Measurements from ENCODE around the gene TTYH3. TPM values are rescaled to one million over a fixed set of nuclear protein-coding genes. Genes with fewer than 3 reads are reported as not detected.

Gene TTYH3
- polyA plus RNA-seq, 1 donor (not counting 4 experiments of a cell fraction or from before 2014, with no cell fraction given): 8.5 TPM

GRCh38 chr7:2661602-2662272 is 30.0 kb downstream of the TTYH3 start:
- Histone ChIP-seq H4K20me1 (ENCODE audit: control insufficient read depth, extremely low read depth, insufficient read depth, low read length) (no peaks in the 10 kb centered on the region), H3K27me3 (ENCODE audit: control insufficient read depth, extremely low read depth, insufficient read depth, low read length) (peaks cover 7% of the 10 kb centered on the region), H3K9ac (ENCODE audit: control insufficient read depth, extremely low read depth, insufficient read depth, low read length) (no peak overlapping the region), H2AFZ (ENCODE audit: control insufficient read depth, low read length) (no peak overlapping the region), H3K79me2 (ENCODE audit: control insufficient read depth, insufficient read depth, low read length) (no peaks in the 10 kb centered on the region), H3K4me1 (ENCODE audit: control insufficient read depth, extremely low read depth, insufficient read depth, low read length) (peaks cover 3% of the 10 kb centered on the region), H3K4me3 (ENCODE audit: control insufficient read depth in 2 of 3, extremely low read depth in 1 of 3, insufficient read depth in 2 of 3, low read depth in 1 of 3, low read length in 3 of 3) (no peak overlapping the region), H3K9me3 (ENCODE audit: control insufficient read depth, low read depth, low read length) (no peaks in the 10 kb centered on the region), H3K36me3 (ENCODE audit: control insufficient read depth in 2 of 2, extremely low read depth in 1 of 2, insufficient read depth in 2 of 2, low read length in 2 of 2) (peaks cover 2 to 13% of the 10 kb centered on the region in 2 experiments), H3K4me2 (ENCODE audit: control insufficient read depth, extremely low read depth, insufficient read depth, low read depth, low read length) (no peak overlapping the region), H3K27ac (ENCODE audit: control insufficient read depth, insufficient read depth, low read length) (no peak overlapping the region), H3K9me1 (ENCODE audit: control insufficient read depth, extremely low read depth, insufficient read depth, low read length) (no peaks in the 10 kb centered on the region)
- FAIRE-seq (no peak), DNase-seq (ENCODE audit: low read depth, low spot score) (no peak)
- dilution Hi-C loops (cut with MboI; ENCODE audit: extremely low pct_ligation_motif_present, low sequenced_read_pairs): no loop called here
- TF ChIP-seq, protein P1, sequence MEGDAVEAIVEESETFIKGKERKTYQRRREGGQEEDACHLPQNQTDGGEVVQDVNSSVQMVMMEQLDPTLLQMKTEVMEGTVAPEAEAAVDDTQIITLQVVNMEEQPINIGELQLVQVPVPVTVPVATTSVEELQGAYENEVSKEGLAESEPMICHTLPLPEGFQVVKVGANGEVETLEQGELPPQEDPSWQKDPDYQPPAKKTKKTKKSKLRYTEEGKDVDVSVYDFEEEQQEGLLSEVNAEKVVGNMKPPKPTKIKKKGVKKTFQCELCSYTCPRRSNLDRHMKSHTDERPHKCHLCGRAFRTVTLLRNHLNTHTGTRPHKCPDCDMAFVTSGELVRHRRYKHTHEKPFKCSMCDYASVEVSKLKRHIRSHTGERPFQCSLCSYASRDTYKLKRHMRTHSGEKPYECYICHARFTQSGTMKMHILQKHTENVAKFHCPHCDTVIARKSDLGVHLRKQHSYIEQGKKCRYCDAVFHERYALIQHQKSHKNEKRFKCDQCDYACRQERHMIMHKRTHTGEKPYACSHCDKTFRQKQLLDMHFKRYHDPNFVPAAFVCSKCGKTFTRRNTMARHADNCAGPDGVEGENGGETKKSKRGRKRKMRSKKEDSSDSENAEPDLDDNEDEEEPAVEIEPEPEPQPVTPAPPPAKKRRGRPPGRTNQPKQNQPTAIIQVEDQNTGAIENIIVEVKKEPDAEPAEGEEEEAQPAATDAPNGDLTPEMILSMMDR (optimal IDR thresholded peaks at IDR 0.05 in 1 of 3, IDR thresholded peaks at IDR 0.05 in 1 of 3, conservative IDR thresholded peaks at IDR 0.05 in 1 of 3; ENCODE audit: extremely low read depth in 1 of 3, insufficient read depth in 2 of 3, low read length in 3 of 3): peak in 2 of 3 experiments; percentile 36 to 41
- no peak for TF ChIP-seq EZH2 (IDR thresholded peaks at IDR 0.05; ENCODE audit: low read length)

- dilution Hi-C loops (cut with MboI; ENCODE audit: extremely low pct_ligation_motif_present, low sequenced_read_pairs): no loop called here
- Histone ChIP-seq H3K9me1 (ENCODE audit: control insufficient read depth, extremely low read depth, insufficient read depth, low read length) (no peaks in the 10 kb centered on the region), H3K4me2 (ENCODE audit: control insufficient read depth, extremely low read depth, insufficient read depth, low read depth, low read length) (no peak overlapping the region), H3K4me3 (ENCODE audit: control insufficient read depth in 2 of 3, extremely low read depth in 1 of 3, insufficient read depth in 2 of 3, low read depth in 1 of 3, low read length in 3 of 3) (no peak overlapping the region), H3K36me3 (ENCODE audit: control insufficient read depth in 2 of 2, extremely low read depth in 1 of 2, insufficient read depth in 2 of 2, low read length in 2 of 2) (peaks cover 0 to 10% of the 10 kb centered on the region in 2 experiments), H3K4me1 (ENCODE audit: control insufficient read depth, extremely low read depth, insufficient read depth, low read length) (peaks cover 3% of the 10 kb centered on the region), H3K27me3 (ENCODE audit: control insufficient read depth, extremely low read depth, insufficient read depth, low read length) (peaks cover 13% of the 10 kb centered on the region), H3K27ac (ENCODE audit: control insufficient read depth, insufficient read depth, low read length) (no peak overlapping the region), H3K9me3 (ENCODE audit: control insufficient read depth, low read depth, low read length) (no peaks in the 10 kb centered on the region), H2AFZ (ENCODE audit: control insufficient read depth, low read length) (no peak overlapping the region), H4K20me1 (ENCODE audit: control insufficient read depth, extremely low read depth, insufficient read depth, low read length) (no peaks in the 10 kb centered on the region), H3K9ac (ENCODE audit: control insufficient read depth, extremely low read depth, insufficient read depth, low read length) (no peak overlapping the region), H3K79me2 (ENCODE audit: control insufficient read depth, insufficient read depth, low read length) (no peaks in the 10 kb centered on the region)
- no peak for DNase-seq (ENCODE audit: low read depth, low spot score)
- TF ChIP-seq EZH2 (IDR thresholded peaks at IDR 0.05; ENCODE audit: low read length): no peak
- TF ChIP-seq, protein P1 (optimal IDR thresholded peaks at IDR 0.05 in 1 of 3, IDR thresholded peaks at IDR 0.05 in 1 of 3, conservative IDR thresholded peaks at IDR 0.05 in 1 of 3; ENCODE audit: extremely low read depth in 1 of 3, insufficient read depth in 2 of 3, low read length in 3 of 3): no peak
- no peak for FAIRE-seq
Measured at GRCh38 chr7:2662273-2663120, 30.7 kb downstream of the TTYH3 start.
